IPS-18c (cell line): ENCODE measurements around the gene SGSM1.
"Not testable (repeated sequence)": the region's sequence is repeated elsewhere in the genome, so short reads cannot be mapped to it uniquely, and the experiment has no call there.

Experiments
- H3K4me3 ChIP-seq: 2 replicates; pipeline ENCODE4 v1.7.0; 2013; ENCODE audit warnings: low read depth, mild to moderate bottlenecking, low read length, moderate library complexity; ENCODE audit not compliant: insufficient read depth
- H3K9me3 ChIP-seq: one replicate; pipeline ENCODE4 v1.6.1; 2013; ENCODE audit warnings: mild to moderate bottlenecking, low read length, moderate library complexity; ENCODE audit not compliant: control insufficient read depth, insufficient read depth

SGSM1 gene

DNA sequence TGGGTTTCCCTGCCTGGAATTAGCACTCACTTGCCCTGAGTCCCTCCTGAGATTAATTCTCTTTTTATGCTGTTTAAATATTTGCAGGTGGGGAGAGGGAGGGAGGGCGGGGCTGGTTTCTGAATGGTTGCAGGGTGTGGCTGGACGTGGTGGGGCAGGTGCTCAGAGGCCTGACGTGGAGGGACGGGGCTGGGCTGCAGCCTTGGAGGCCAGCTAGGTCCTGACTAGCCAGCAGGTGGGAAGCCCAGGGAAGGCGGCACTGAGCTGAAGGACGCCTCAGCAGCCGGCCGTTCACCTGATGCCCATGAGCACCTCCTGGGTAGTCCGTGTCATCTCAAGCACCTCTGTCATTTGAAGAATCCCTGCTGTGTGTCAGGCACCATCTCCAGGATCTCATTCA, 21.3 kb downstream of the SGSM1 start:
- Histone ChIP-seq H3K4me3 (no peak overlapping the region), H3K9me3 (no peaks in the 10 kb centered on the region)

- Histone ChIP-seq H3K9me3 (no peaks in the 10 kb centered on the region), H3K4me3 (no peak overlapping the region)
These were observed 24.4 kb downstream of the SGSM1 start for GRCh38 chr22:24830205-24830979.

GRCh38 chr22:24831687-24832086, 25.7 kb downstream of the SGSM1 start:
- Histone ChIP-seq H3K4me3 (no peak overlapping the region), H3K9me3 (no peaks in the 10 kb centered on the region)

DNA sequence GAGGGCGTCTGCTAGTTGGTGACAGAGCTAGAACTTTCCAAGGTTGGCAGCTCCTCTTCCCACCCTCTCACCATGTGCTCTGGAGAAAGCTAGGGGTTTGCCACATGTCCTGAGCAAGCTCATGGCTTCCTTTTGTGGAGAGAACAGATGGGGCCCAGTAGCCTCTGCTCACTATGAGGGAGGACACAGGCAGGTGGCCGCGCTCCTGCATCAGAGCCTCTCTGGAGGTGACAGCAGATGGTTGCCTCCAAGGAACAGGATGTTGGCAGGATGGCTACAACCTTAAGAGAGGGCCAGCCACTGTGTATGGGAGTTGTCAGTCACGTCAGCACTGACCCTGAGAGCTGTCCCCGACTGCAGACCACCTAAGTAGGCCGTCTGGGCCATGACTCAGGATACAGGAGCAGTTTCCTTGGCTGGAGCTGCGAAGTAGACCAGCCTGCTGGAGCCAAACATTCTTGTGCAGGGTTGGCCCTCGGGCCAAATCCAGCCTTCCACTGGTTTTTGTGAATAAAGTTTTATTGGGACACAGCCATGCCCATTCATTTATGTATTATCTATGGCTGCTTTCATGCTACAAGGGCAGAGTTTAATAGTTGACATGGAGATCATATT, 28.0 kb downstream of the SGSM1 start:
- Histone ChIP-seq H3K4me3 (no peak overlapping the region), H3K9me3 (no peaks in the 10 kb centered on the region)

GRCh38 chr22:24834845-24835570, 29.0 kb downstream of the SGSM1 start:
- Histone ChIP-seq H3K4me3 (no peak overlapping the region), H3K9me3 (no peaks in the 10 kb centered on the region)

DNA sequence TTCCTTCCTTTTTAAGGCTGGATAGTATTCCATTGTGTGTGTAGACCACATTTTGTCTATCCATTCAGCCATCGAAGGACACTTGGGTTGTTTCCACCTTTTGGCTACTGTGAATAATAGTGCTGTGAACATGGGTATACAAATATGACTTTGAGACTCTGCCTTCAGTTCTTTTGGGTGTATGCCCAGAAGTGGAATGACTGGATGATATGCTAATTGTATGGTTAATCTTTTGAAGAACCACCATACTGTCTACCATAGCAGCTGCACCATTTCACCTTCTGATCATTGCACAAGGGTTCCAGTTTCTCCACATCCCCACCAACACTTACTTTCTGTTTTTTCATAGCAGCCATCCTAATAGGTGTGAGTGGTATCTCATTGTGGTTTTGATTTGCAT, 30.3 kb downstream of the SGSM1 start:
- no peak overlapping the region for H3K4me3 ChIP-seq

GRCh38 chr22:24837517-24837916, 31.5 kb downstream of the SGSM1 start:
- not testable (repeated sequence) for H3K4me3 ChIP-seq, H3K9me3 ChIP-seq

More for the DNA sequence above, 30.3 kb downstream of the SGSM1 start:
- H3K9me3 ChIP-seq, result no peaks in the 10 kb centered on the region

- Histone ChIP-seq H3K4me3 (no peak overlapping the region), H3K9me3 (no peaks in the 10 kb centered on the region)
These were observed 35.2 kb downstream of the SGSM1 start for GRCh38 chr22:24841261-24841660.

GRCh38 chr22:24843048-24843447, 37.0 kb downstream of the SGSM1 start:
- H3K4me3 ChIP-seq, result no peak overlapping the region

GRCh38 chr22:24845041-24845898, 39.3 kb downstream of the SGSM1 start:
- H3K4me3 ChIP-seq, result no peak overlapping the region
- no peaks in the 10 kb centered on the region for H3K9me3 ChIP-seq

More at GRCh38 chr22:24843048-24843447, 37.0 kb downstream of the SGSM1 start:
- H3K9me3 ChIP-seq, result no peaks in the 10 kb centered on the region

DNA sequence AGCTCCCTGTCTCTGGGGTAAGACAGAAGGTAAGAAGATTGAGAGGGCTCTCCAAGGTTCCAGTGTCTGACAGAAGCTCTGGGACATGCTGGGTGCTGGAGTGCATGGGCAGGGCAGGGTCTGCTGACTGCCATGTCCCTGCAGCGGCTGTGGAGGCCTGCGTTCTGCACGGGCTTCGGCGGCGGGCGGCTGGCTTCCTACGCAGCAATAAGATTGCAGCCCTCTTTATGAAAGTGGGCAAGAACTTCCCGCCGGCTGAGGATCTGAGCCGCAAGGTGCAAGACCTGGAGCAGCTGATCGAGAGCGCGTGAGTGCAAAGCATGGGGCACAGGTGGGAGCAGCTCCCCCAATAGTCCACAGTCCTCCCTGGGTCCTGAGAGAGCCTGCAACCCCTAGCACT, 41.5 kb downstream of the SGSM1 start:
- H3K9me3 ChIP-seq, result no peaks in the 10 kb centered on the region

GRCh38 chr22:24848559-24849168, 42.7 kb downstream of the SGSM1 start:
- H3K9me3 ChIP-seq, result peaks cover 2% of the 10 kb centered on the region

More for the DNA sequence above, 41.5 kb downstream of the SGSM1 start:
- H3K4me3 ChIP-seq, result no peak overlapping the region

DNA sequence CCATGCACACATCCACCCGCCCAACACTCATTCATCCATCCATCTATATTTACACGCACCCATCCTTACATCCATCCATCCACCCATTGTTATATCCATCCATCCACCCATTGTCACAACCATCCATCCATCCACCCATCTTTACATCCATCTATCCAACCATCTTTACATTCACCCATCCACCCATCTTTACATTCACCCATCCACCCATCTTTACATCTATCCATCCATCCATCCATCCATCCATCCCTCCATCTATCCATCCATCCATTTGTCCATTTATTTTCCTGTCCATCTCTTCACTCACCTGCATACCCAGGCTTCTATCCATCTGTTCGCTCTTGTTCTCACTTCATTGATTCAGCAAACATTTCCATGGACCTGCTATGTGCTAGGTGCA, 49.8 kb downstream of the SGSM1 start:
- Histone ChIP-seq H3K4me3 (no peak overlapping the region), H3K9me3 (peaks cover 2% of the 10 kb centered on the region)

More at GRCh38 chr22:24848559-24849168, 42.7 kb downstream of the SGSM1 start:
- H3K4me3 ChIP-seq, result no peak overlapping the region

DNA sequence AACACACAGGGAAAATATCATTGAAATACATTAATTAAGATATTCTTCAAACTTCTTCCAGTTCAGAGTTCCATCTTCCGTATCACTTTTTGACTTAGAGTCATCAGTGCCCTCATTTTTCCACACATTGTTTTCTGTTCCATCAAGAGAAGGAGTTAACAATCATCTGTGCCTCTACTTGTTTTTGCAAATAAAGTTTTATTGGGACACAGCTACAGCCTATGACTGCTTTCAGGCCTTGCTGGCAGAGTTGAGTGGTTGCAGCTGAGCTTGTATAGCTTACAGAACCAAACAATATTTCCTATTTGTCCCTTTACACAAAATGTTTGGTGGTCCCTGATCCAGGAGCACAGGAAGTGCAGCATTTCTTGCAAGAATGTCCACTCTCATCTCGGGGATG, 51.6 kb downstream of the SGSM1 start:
- Histone ChIP-seq H3K9me3 (peaks cover 2% of the 10 kb centered on the region), H3K4me3 (no peak overlapping the region)

DNA sequence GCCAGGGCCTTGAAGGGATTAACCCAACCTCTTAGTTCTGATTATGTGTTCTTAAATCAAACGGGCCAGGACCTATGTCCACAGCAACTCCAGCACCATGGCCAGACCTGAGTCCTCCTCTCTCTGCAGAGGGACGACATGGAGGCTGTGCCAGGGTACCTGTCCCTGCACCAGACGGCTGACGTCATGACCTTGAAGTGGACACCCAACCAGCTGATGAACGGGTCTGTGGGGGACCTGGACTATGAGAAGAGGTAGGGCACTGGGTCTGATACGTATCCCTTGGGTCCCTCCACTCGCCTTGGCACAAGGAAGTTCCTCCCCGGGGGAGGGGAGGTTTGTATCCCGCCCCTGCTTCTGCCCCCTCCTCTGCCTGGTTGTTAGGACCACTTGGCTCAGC, 53.6 kb downstream of the SGSM1 start:
- Histone ChIP-seq H3K9me3 (no peaks in the 10 kb centered on the region), H3K4me3 (no peak overlapping the region)

DNA sequence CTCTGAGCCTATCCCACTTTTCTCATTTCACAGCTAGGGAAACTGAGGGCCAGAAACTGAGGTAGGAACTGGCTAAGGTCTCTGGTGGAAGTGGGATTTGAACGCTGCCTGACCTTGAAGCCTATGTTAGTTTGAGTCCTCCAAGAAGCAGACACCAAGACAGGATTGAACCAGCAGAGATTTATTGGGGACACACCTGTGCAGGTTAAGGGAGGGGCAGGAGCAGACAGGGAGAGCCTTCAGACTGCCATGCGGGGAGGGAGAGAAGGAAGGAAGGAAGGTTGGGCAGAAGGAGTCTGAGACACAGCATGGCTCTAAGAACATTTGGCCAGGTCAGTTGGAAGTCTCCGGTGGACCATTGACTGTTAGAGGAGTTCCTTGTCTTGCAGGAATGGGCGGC, 59.5 kb downstream of the SGSM1 start:
- no peak overlapping the region for H3K4me3 ChIP-seq
- no peaks in the 10 kb centered on the region for H3K9me3 ChIP-seq
